AG04449 (cell line): ENCODE data around the gene PRRT4.

Experiments
- CTCF ChIA-PET: fragments of 350-600 bp; formaldehyde crosslinking; extraction: SDS; loops from one replicate; lab custom pipeline; 2021; ENCODE audit warnings: antibody characterized with exemption; lab: Yijun Ruan, JAX
- POLR2A ChIA-PET: fragments of 400-600, 350-600 bp; formaldehyde crosslinking; extraction: SDS; loops from one replicate; lab custom pipeline; 2020; ENCODE audit warnings: antibody characterized with exemption, inconsistent platforms; lab: Yijun Ruan, JAX
- DNase-seq: peaks from one replicate; pipeline ENCODE4 v3.0.0-alpha.2; 2010; ENCODE audit warnings: low read depth, low spot score
- H3K4me3 ChIP-seq: 2 replicates; pipeline ENCODE4 v1.5.1; 2011; ENCODE audit warnings: low read depth, mild to moderate bottlenecking, control low read depth, low read length
- CTCF ChIP-seq: IDR thresholded peaks from one replicate; pipeline ENCODE4 v1.5.1; 2011; ENCODE audit warnings: mild to moderate bottlenecking, moderate library complexity, low read length, control low read depth, inconsistent platforms; ENCODE audit not compliant: insufficient read depth; ENCODE audit errors: missing control alignments

Gene PRRT4

GRCh38 chr7:128407751-128408708 lies 46.5 kb upstream of the PRRT4 start:
- DNase-seq: no peak
- POLR2A ChIA-PET: interaction anchor here (1.3 kb wide), 1 partner anchor 10 kb away, joined by 3 read pairs; no protein-coding TSS in a partner anchor
- TF ChIP-seq CTCF: no peak
- CTCF ChIA-PET: interaction anchor here (0.8 to 6.1 kb wide), 10 partner anchors 7 to 63 kb away, joined by 3 to 93 read pairs (median 10); no protein-coding TSS in a partner anchor
- H3K4me3 ChIP-seq: peak overlapping the region; percentile 85

- H3K4me3 ChIP-seq: no peak overlapping the region
- ChIA-PET POLR2A (no interaction called here), CTCF (interaction anchor here (0.9 to 6.1 kb wide), 7 partner anchors 9 to 62 kb away, joined by 3 to 93 read pairs (median 13); no protein-coding TSS in a partner anchor)
- TF ChIP-seq CTCF: no peak
- DNase-seq: no peak
Measured at GRCh38 chr7:128407233-128407589, 45.7 kb upstream of the PRRT4 start.

DNA sequence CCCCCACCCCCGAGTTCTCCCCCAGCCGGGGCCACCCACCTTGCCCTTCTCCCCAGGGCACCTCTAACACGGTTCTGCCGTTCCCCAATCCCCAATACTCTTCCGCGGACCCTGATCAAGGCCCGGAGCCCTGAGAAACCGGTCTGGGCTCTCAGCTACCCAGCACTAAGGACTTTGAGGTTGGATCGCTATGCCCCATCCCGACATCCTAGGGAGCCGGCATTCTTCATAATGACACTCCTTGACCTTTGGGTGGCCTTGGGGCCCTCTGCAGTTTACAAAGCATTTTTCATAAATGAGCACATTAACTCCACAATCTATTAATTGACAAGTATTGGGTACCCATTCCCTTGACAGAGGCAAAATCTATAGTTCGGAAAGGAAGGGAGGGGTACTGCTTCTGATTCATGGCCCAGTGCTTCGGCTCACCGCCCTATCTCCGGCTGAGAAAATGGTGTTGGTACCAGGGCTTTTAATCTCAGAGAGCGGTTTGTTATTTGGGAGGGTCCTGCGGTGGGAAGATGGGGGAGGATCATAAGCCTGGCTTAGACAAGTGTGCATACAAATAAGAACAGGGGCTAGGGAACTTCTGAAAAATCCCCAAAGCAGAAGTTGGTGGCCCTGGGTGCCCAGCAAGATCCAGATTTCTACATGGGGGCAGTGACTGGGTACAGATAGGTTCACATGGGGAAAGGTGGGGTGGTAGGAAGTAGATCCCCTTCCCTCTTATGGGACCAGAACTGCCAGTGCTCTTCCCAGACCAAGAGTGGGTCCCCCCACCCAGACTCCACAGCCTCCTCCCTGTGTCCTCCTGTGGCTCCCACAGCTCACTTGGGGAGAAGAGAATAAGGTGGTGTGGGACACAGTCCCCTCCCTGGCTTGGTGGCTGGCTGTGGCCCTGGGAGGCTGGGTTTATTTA lies 45.1 kb upstream of the PRRT4 start:
- H3K4me3 ChIP-seq: peak overlapping the region; percentile 76
- DNase-seq: no peak
- ChIA-PET CTCF (interaction anchor here (1.6 to 14.1 kb wide), 7 partner anchors 8 to 62 kb away, joined by 4 to 229 read pairs (median 19); no protein-coding TSS in a partner anchor), POLR2A (no interaction called here)
- TF ChIP-seq CTCF: no peak

GRCh38 chr7:128405471-128406313 lies 44.2 kb upstream of the PRRT4 start:
- no peak for DNase-seq
- peak overlapping the region; percentile 76 for H3K4me3 ChIP-seq
- CTCF ChIA-PET: interaction anchor here (1.2 to 14.1 kb wide), 6 partner anchors 11 to 55 kb away, joined by 3 to 229 read pairs (median 20); no protein-coding TSS in a partner anchor
- no peak for TF ChIP-seq CTCF
- POLR2A ChIA-PET: interaction anchor here (0.6 kb wide), 1 partner anchor 62 kb away, joined by 3 read pairs; the partner anchor contains the start of gene RBM28

GRCh38 chr7:128404886-128405470 lies 43.5 kb upstream of the PRRT4 start:
- DNase-seq: no peak
- TF ChIP-seq CTCF: peak; percentile 39
- H3K4me3 ChIP-seq: peak overlapping the region; percentile 76
- POLR2A ChIA-PET: interaction anchor here (0.6 kb wide), 1 partner anchor 61 kb away, joined by 3 read pairs; the partner anchor contains the start of gene RBM28
- CTCF ChIA-PET: interaction anchor here (0.7 to 14.1 kb wide), 8 partner anchors 12 to 56 kb away, joined by 3 to 229 read pairs (median 6); no protein-coding TSS in a partner anchor
